Ishikawa (cell line): ENCODE measurements around the gene SPATA16.

Source experiments
- CEBPB ChIP-seq: IDR thresholded peaks from 2 replicates; pipeline ENCODE4 v1.6.1; 2012
- CREB1 ChIP-seq: IDR thresholded peaks from 2 replicates; pipeline ENCODE4 v1.6.1; 2012; ENCODE audit warnings: low read depth
- EGR1 ChIP-seq: IDR thresholded peaks from 2 replicates; pipeline ENCODE4 v1.6.1; 2012
- EP300 ChIP-seq: IDR thresholded peaks from 2 replicates; pipeline ENCODE4 v1.6.1; 2012; ENCODE audit warnings: borderline replicate concordance
- FOXM1 ChIP-seq: IDR thresholded peaks from 2 replicates; pipeline ENCODE4 v1.6.1; 2012; ENCODE audit warnings: low read depth, borderline replicate concordance
- MAX ChIP-seq: IDR thresholded peaks from 2 replicates; pipeline ENCODE4 v1.6.1; 2012
- NFIC ChIP-seq: IDR thresholded peaks from 2 replicates; pipeline ENCODE4 v1.6.1; 2012
- RAD21 ChIP-seq: IDR thresholded peaks from 2 replicates; pipeline ENCODE4 v1.6.1; 2012; ENCODE audit warnings: low read depth
- REST ChIP-seq: IDR thresholded peaks from 2 replicates; pipeline ENCODE4 v1.6.1; 2012; ENCODE audit warnings: low read depth, mild to moderate bottlenecking
- TAF1 ChIP-seq: IDR thresholded peaks from 2 replicates; pipeline ENCODE4 v1.6.1; 2012; ENCODE audit warnings: low read depth, mild to moderate bottlenecking
- TCF12 ChIP-seq: IDR thresholded peaks from 2 replicates; pipeline ENCODE4 v1.6.1; 2012; ENCODE audit warnings: low read depth
- TEAD4 ChIP-seq: IDR thresholded peaks from 2 replicates; pipeline ENCODE4 v1.6.1; 2012
- USF1 ChIP-seq: IDR thresholded peaks from 2 replicates; pipeline ENCODE4 v1.6.1; 2012
- YY1 ChIP-seq: IDR thresholded peaks from 2 replicates; pipeline ENCODE4 v1.6.1; 2012; ENCODE audit warnings: low read depth
- ZBTB7A ChIP-seq: IDR thresholded peaks from 2 replicates; pipeline ENCODE4 v1.6.1; 2012; ENCODE audit warnings: low read depth

Gene SPATA16

GRCh38 chr3:172913911-172914655 lies 227.0 kb downstream of the SPATA16 start:
- no peak for TF ChIP-seq RAD21
- TF ChIP-seq NFIC: no peak
- TF ChIP-seq TEAD4: no peak
- TF ChIP-seq EGR1: no peak
- TF ChIP-seq EP300: no peak

GRCh38 chr3:172911142-172911541 lies 229.9 kb downstream of the SPATA16 start:
- TF ChIP-seq EP300 (no peak), RAD21 (peak; percentile 61)

GRCh38 chr3:172908771-172909270 lies 232.2 kb downstream of the SPATA16 start:
- TF ChIP-seq TAF1: no peak
- TF ChIP-seq TEAD4: no peak
- no peak for TF ChIP-seq EGR1
- TF ChIP-seq CEBPB: no peak

GRCh38 chr3:172905451-172905850 lies 235.6 kb downstream of the SPATA16 start:
- TF ChIP-seq EP300: no peak
- no peak for TF ChIP-seq FOXM1
- TF ChIP-seq USF1: no peak
- no peak for TF ChIP-seq REST
- no peak for TF ChIP-seq TAF1
- no peak for TF ChIP-seq MAX
- no peak for TF ChIP-seq ZBTB7A
- TF ChIP-seq YY1: no peak
- no peak for TF ChIP-seq CREB1

- TF ChIP-seq TCF12 (no peak), ZBTB7A (no peak), TEAD4 (no peak), USF1 (no peak), EP300 (no peak), TAF1 (no peak), YY1 (no peak), CREB1 (no peak), EGR1 (no peak), NFIC (no peak), CEBPB (no peak), MAX (no peak), REST (no peak), RAD21 (no peak), FOXM1 (no peak)
Measured at GRCh38 chr3:172904711-172905373, 236.2 kb downstream of the SPATA16 start.

GRCh38 chr3:172903642-172904320 lies 237.3 kb downstream of the SPATA16 start:
- TF ChIP-seq NFIC: no peak
- TF ChIP-seq TCF12: no peak
- TF ChIP-seq FOXM1: no peak
- no peak for TF ChIP-seq EGR1
- TF ChIP-seq USF1: no peak
- no peak for TF ChIP-seq EP300
- no peak for TF ChIP-seq CEBPB
- no peak for TF ChIP-seq RAD21
- no peak for TF ChIP-seq TAF1
